GM18517 (cell line): ENCODE measurements around the gene RFX3.
"Not testable (repeated sequence)": the region's sequence is repeated elsewhere in the genome, so short reads cannot be mapped to it uniquely, and the experiment has no call there.

Experiments used
- ATAC-seq: cut with Tn5 transposase; IDR thresholded peaks from one replicate; pipeline ENCODE4 v1.9.1; 2021; ENCODE audit warnings: mild to moderate bottlenecking, moderate library complexity; ENCODE audit not compliant: unreplicated experiment

The RFX3 gene

DNA sequence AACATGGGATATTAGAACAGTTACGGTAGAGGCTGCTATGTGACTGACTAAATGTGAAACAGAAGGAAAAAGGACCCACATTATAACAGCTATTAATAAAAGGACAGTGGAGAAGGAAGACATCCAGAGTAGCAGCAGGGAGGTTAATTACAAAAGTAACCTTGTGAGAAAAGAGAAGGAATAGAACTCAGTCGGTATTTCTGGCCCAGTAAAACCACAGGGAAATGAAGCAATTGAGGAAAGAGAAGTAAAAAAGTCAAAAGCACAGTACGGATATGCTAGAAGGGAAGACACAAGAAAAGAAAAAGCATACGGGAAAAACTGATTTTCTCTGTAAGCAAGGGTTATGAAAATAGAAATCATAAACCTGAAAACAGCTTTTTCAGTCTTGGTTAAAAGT lies 164.7 kb downstream of the RFX3 start:
- ATAC-seq: no peak

DNA sequence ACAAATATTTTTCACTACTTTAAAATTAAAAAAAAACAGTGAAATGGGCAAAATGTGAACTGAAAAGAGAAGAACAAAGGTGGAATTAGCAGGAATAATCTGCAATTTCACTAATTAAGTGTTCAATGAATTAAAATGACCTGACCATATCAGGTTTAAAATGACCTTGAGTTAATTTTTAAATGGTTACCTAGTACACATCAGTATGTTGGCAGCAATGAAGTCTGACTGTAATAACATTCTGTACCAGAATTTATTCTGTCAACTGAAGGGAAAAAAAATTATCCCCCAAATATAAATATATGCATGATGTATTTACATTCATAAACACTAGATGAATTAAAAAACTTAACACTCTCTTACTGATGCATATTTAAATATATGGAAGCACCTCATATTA lies 165.6 kb downstream of the RFX3 start:
- no peak for ATAC-seq

DNA sequence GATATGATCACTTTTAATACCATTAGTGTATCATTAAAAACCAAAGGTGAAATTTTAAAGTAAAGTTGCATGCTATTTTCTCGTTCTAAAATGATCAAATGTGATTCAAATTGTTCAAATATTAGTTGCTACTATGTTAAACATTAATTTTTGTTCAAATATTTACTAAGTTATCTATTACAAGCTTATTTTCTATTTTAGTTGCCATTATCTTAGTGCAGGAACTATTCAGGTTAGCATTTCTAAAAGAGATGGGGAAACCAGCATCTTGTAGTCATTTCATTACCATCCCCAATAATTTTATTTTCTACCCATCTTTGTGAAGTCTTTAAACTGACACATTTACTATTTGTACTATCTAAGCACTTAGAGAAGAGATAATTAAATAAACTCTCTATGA lies 166.0 kb downstream of the RFX3 start:
- ATAC-seq: no peak

DNA sequence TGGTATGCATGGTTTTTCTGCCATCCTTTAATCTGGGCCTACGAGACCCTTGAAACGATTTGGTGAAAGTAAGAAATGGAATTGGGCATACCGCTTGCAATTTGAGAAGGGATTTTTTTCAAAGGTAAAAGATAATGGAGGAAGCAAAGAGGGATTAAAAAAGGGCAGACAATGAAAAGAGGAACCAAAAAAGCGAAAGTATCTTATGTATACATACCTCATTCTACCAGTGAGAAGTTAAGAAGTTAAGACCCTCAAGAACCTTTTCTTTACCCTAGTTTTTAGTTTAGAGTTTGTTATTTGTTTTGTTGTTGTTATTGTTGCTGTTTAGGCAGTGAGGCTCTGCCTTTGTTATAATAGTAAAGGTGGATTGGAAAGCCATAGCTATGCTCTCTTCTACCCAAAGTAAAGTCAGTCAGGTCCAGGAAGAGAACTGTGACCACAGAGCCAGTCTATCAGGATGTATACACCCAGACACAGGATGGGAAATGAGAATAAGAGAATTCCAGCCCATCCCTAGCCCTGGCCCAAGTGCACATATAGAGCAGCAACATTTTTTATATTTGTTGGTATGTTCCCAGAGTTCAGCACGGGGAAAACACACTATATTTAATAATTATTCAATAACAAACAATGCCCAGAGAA lies 166.6 kb downstream of the RFX3 start:
- no peak for ATAC-seq

DNA sequence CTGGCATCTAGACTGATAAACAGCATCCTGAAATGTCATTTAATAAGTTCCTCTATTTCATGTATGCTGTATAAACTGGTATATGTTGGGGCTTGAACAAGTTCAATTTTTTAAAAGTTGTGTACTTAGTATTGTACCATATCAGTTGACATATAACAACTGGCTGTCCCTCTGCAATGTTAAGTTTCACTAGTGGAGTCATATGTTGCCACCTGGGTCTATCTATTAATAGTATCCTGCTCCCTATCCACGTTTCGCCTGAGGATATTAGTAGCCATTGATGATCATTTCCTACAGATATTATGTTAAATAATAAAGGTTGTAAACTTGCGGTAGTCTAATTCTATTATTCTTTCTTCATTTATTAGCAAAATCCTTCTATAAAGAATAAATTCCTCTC lies 177.6 kb downstream of the RFX3 start:
- no peak for ATAC-seq

DNA sequence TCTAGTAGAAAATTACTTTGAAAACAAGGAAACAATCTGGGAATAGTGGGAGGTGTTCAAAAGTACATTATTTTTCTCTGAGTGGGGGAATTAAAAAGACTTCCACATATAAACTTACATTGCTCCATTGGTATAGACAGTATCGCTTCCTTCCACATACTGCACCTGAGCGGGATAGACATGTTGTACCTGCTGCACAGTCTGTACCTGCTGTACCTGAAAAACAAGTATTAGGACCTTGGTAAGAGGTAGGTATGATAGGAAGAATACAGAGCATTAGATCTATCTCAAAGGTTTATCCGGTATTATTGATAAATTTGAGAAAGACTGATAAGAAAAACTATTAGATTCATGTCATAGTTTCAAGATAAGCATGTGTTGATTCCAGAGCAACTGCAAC lies 179.3 kb downstream of the RFX3 start:
- no peak for ATAC-seq

DNA sequence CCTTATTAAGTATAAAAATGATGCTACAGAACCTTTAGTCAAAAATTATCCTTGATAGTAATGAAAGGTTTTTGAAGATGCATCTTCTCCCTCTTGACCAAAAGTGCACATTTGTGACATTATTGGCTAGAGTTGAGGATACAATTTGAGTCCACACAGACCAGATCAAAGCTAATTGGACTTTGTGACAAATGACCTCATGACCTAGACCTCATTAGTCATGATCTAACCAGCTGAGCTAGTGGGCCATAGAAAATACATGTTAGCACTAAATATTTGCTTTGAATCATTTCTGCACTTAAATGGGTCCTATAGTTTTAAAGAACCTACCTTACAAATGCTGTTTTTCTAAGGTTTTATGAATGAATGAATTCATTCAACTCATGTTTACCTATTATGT lies 182.1 kb downstream of the RFX3 start:
- ATAC-seq: no peak

DNA sequence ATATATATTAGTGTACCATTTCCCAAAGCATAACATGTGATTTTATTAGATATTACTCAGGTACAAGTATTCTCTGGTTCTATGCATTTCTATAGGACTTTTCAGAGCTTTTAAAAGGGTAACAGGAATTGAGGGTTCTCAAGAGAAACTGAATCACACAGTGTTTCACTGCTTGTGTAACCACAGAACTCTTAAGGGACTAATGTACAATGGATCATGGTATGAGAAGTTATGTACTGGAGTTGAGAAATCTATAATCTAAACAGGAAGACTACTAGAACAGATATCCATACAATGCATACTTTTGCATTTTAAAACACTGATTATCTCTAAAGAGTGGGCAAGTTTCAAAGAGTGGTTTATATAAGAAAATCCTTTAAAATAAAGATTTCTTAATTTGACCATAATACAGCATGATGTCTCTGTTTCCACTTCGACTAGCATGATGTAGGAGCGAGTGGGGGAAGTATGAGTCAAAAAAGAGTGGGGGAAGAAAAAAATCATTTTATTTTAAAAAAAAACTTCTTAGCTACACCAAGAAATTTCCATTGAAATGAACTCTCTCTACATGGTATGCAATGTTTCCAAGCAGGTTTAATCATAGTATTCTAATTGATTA lies 183.5 kb downstream of the RFX3 start:
- ATAC-seq: no peak

DNA sequence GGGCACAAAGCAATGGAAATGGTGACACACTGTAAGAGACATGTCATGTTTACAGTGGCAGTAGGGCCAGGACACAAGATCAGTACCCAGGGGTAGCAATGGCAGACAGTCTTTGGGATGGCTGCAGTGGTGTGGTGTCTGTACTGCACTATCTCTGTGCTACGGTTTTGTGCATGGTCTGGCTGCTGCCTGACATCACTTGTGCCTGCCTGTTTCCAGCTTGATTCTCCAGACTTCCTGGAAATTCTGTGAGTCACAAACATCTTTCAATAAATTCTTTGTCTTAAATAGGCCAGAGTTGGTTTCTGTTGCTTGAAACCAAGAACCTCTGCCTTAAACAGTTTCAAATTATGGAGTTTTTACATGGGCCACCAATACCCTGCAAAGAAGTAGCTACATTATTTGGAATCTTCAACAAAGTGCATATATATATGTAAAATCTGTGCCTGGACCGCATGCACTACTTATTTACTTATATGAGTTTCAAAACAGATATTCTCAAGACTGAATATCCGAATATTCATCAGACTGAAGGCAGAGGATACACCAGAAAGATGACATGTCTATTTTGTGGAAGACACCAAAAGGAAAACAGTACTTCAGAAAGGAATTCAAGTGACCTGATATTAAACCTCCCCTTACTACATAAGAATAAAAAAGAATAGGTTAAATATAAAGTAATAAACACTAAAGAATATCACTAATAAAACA lies 188.1 kb downstream of the RFX3 start:
- no peak for ATAC-seq

DNA sequence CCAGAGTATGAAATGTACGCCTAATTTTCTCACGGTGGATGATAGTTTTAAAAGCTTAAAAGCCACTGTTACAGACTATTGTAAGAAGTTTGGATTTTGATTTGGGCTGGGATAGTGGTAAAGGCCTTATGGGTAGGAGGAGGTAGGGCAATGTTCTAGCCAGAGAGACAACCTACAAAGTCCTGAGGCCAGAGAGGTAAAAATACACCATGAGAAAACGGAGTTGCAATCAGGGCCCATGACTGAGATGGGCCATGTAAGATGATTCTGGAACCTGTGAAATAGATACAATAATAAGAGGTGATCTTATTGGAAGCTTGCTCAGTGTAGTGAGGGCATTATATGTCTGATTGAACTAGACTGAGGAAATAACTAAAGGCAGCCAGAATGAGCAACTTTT lies 188.8 kb downstream of the RFX3 start:
- ATAC-seq: no peak

DNA sequence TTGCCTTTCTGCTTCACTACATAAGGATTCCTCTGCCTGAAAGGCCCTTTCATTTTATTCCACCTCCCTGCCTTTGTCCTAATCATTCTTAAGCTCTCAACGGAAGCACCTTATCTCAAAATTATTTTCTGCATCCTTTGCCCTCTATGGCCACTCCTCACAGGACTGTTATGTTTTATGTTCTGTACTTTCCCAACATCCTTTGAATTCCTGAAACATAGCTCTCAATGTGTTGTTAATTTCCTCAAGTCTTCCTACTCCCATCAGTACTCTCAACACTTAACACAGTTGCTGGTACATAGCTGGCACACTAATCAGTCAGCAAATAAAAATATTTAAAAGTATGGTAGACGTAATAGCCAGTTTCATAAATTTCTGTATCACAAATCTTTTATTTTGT lies 193.0 kb downstream of the RFX3 start:
- ATAC-seq: no peak

DNA sequence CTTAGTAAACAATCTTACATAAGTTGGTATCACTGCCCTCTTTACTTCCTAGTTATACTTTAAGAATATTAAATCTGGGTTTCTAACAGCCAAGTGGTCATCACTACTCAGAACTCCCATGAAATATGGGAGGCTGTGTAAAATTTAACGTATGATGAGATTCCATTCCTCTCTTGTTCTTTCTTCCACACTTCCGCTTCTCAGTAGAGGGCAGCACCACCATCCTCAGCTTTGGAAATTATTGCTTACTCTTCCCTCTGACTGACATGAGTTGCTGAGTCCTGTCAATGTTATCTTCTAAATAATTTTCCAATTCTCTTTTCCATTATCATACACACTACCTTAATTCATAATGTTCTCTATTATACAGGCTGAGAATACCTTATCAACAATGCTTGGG lies 194.0 kb downstream of the RFX3 start:
- no peak for ATAC-seq

DNA sequence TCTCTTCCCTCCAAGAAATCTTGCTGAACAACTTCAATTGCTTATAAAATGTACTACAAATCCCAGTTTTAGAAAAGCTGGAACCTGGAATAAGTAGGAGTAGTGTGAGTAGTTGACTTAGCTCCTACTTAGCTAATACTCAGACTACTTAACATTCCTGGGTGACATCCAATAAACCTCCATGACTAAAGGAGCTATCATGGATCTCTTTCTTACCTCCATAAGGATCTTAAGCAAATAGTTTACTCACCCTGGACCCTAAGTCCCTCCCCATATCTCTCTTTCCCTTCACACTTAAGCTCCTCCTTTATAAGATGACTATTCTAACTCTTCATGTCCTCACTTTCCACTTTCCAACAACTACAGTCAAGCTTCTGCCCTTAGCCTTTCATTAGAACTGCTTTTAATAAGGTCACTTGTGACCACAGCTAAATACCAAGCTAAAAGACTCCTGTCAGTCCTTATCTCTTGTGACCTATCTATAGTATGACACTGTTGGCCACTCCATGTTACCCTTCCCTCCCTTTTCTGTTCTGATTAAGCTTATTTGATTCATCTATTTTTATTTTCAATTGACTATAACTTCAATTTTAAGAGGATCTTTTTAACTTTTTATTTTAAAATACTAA lies 194.9 kb downstream of the RFX3 start:
- no peak for ATAC-seq

DNA sequence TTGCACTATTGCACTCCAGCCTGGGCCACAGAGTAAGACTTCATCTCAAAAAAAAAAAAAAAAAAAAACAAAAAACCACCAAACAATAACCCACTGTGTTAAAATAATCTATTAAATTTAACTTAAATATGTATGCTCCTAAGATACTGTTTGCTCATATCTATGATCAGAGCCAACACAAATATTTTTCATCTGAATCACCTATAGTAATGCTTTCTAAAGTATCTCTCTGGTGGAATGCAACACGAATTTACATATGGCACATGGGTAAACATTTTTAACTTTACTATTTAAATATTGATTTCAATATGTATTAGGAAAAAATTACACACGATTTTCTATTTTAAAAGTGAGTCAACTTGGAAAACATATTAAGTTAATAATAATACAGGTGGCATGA lies 196.4 kb downstream of the RFX3 start:
- ATAC-seq: no peak

DNA sequence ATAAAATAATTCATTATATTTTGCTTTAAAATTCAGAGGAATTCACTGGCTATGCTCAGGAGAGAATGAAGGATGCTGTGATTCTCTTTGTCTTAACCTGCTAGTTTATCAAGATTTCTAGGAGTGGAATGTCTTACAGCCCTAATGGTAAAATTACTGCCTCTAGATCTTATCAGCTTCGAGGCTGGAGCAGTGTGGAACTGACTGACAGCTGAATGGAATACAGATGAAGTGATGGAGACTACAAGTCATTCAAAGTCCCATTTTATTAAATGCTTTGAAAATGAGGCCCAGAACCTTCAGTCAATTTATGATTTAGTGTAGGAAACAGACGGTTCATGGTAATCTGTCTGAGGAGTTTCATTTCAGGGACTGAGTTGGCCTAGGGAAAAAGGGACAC lies 202.1 kb downstream of the RFX3 start:
- ATAC-seq: no peak

DNA sequence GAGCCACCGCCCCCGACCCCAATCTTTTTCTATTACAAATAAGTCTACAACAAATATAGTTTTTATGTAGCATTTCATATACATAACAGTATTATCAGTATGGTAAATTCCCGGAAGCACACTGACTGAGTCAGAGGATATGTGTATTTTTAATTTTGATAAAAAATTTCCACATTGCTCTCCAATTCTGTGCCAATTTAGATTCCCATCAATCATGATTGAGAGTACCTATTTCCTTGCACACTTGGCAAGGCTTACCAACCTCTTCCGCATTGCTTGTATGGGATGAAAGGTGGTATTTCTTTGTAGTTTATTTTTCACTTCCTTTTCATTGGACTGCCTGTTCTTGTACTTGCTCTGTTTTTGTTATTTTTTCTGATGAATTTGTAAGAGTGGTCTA lies 204.6 kb downstream of the RFX3 start:
- no peak for ATAC-seq

DNA sequence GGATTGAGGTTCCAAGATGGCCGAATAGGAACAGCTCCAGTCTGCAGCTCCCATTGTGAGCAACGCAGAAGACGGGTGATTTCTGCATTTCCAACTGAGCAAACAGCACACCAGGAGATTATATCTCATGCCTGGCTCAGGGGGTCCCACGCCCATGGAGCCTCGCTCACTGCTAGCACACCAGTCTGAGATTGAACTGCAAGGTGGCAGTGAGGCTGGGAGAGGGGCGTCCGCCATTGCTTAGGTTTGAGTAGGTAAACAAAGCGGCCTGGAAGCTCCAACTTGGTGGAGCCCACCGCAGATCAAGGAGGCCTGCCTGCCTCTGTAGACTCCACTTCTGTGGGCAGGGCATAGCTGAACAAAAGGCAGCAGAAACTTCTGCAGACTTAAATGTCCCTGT lies 213.2 kb downstream of the RFX3 start:
- not testable (repeated sequence) for ATAC-seq

DNA sequence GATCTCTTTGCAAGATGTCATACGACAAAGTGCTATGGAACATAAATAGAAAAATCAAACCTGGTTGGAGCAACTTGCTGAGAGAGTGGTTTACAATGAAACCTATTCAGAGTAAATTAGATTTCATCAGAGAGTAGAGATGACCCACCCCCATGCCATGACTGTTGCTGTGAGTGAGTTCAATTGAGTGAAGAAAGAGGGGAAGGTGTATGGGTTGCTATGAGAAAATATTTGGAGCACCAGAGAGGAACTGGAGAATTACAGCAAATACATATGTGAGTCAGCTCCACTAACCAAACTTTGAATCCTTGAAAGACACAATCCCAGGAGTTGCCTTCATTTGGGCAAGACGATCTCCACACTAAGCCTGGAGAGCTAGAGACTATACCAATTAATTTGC lies 217.2 kb downstream of the RFX3 start:
- no peak for ATAC-seq

DNA sequence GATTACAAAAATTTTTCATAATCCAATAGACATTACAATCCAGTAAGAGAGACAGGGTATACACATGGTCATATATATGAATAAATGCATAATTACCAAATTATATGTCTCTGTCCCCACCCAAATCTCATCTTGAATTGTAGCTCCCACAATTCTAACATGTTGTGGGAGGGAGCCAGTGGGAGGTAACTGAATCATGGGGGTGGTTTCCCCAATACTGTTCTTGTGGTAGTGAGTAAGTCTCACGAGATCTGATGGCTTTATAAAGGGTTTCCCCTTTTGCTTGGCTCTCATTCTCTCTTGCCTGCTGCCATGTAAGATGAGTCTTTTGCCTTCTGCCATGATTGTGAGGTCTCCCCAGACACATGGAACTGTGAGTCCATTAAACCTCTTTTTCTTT lies 221.4 kb downstream of the RFX3 start:
- ATAC-seq: not testable (repeated sequence)

DNA sequence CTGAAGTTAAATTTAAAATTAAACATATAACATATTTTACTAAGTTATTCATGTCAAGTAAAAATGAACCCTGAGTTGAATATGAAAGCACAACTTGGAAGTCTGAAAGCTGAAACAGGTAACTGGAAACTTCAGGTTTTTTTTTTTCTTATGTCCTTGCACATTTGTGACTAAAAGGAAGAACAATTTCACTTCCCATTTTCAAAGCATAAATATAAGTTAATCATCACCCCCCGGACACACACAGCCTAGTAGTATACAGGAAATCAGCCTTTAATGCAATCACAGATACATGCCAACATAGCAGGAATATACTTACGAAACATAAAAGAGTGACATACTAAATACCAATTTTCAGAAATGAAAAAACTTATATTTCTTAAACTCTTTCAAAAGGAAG lies 225.9 kb downstream of the RFX3 start:
- ATAC-seq: peak; percentile 99

DNA sequence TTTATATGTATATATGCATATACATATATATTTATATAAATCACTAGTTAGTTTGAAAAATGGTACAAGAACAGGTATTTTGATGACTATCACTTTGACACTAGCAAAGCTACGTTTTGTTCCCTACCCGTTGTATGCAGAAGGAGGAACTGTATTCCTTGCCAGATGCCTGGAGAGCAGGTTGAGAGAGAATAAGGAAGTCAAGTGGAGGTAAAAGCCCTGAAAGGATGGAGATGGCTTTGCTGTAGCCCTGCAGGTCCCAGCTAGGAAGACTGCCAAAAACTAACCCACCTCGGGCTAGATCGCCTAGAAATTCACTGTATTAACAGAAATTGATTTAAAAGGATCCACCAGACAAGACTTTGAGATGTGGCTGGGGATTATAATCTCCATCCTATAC lies 229.3 kb downstream of the RFX3 start:
- no peak for ATAC-seq

DNA sequence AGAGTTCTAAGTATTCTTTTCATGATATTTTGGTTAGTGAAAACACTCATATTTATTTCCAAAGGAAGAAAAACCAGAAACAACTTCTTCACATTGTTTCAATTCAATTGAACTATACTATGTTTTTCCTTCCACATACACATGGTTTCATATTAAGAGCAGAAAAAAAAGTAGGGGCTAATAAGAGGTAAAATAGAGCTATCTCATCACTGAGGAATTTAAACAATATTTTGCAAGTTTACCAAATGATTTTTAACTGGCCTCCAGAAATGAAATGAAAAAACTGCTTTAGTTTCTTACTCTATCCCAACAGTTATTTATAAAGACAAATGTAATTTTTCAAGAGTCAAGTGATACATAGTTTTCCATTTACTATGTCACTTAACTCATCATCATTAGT lies 233.5 kb downstream of the RFX3 start:
- ATAC-seq: no peak
